HEK293 (cell line): ENCODE data around the gene TIMM44.
A peak's percentile ranks its signal among the peaks of the same experiment; 100 is the strongest.

Experiments used
- CTCF ChIA-PET: fragments of 350-600 bp; formaldehyde crosslinking; extraction: SDS; loops from one replicate; lab custom pipeline; 2021; ENCODE audit warnings: antibody characterized with exemption; lab: Yijun Ruan, JAX
- POLR2A ChIA-PET: fragments of 300-600 bp; formaldehyde crosslinking; extraction: SDS; loops from one replicate; lab custom pipeline; 2020; ENCODE audit warnings: antibody characterized with exemption, inconsistent platforms; lab: Yijun Ruan, JAX
- H3K27ac ChIP-seq: fragments of 200-500 bp; sonication (Bioruptor generic); 2 replicates; pipeline ENCODE4 v1.5.1; 2014; ENCODE audit warnings: low read depth, low read length, control low read depth, inconsistent platforms; ENCODE audit errors: extremely low read depth
- H3K36me3 ChIP-seq, 2 experiments: fragments of 200-500 bp in 1 of 2; sonication (Bioruptor generic) in 1 of 2; 1 replicate in 1 of 2; 2 replicates in 1 of 2; pipeline ENCODE4 v1.5.1; 2014 to 2017; ENCODE audit warnings: inconsistent platforms in 2 of 2, low read length in 2 of 2; ENCODE audit not compliant: control insufficient read depth in 2 of 2, insufficient read depth in 1 of 2
- H3K4me1 ChIP-seq: fragments of 200-500 bp; sonication (Bioruptor generic); 2 replicates; pipeline ENCODE4 v1.5.1; 2014; ENCODE audit warnings: mild to moderate bottlenecking, low read length, inconsistent platforms; ENCODE audit not compliant: control insufficient read depth, insufficient read depth
- H3K4me3 ChIP-seq: 2 replicates; pipeline ENCODE4 v1.5.1; 2011; ENCODE audit warnings: low read depth, mild to moderate bottlenecking, control low read depth, low read length, moderate library complexity
- H3K9me3 ChIP-seq: fragments of 200-500 bp; sonication (Bioruptor generic); 2 replicates; pipeline ENCODE4 v1.5.1; 2014; ENCODE audit warnings: low read depth, low read length, inconsistent platforms; ENCODE audit not compliant: control insufficient read depth, insufficient read depth
- EGR2 ChIP-seq: fragments of 450-650 bp; formaldehyde crosslinking; IDR thresholded peaks from 2 replicates; pipeline ENCODE4 v1.5.1; 2016; ENCODE audit warnings: low read depth, missing biosample characterization, missing genetic modification characterization
- HOXD13 ChIP-seq: sonication (generic); formaldehyde crosslinking; IDR thresholded peaks from 2 replicates; pipeline ENCODE4 v1.8.0; 2022; ENCODE audit warnings: missing genetic modification reagents, borderline replicate concordance
- MYNN ChIP-seq: fragments of 450-650 bp; formaldehyde crosslinking; IDR thresholded peaks from 2 replicates; pipeline ENCODE4 v1.5.1; 2016; ENCODE audit warnings: missing biosample characterization, missing genetic modification characterization, borderline replicate concordance
- ZBTB48 ChIP-seq: fragments of 450-650 bp; formaldehyde crosslinking; IDR thresholded peaks from 2 replicates; pipeline ENCODE4 v1.5.1; 2016; ENCODE audit warnings: missing biosample characterization, missing genetic modification characterization
- ZFHX2 ChIP-seq: fragments of 450-650 bp; formaldehyde crosslinking; conservative IDR thresholded peaks from 2 replicates; pipeline ENCODE4 v1.5.1; 2016; ENCODE audit warnings: missing biosample characterization, missing genetic modification characterization
- ZNF146 ChIP-seq: fragments of 450-650 bp; formaldehyde crosslinking; IDR thresholded peaks from 2 replicates; pipeline ENCODE4 v1.5.1; 2016; ENCODE audit warnings: missing biosample characterization, missing genetic modification characterization
- ZNF174 ChIP-seq: fragments of 450-650 bp; formaldehyde crosslinking; IDR thresholded peaks from 2 replicates; pipeline ENCODE4 v1.5.0; 2017; ENCODE audit warnings: missing biosample characterization, mild to moderate bottlenecking, missing genetic modification characterization
- ZNF248 ChIP-seq: fragments of 450-650 bp; formaldehyde crosslinking; IDR thresholded peaks from 2 replicates; pipeline ENCODE4 v1.5.1; 2017; ENCODE audit warnings: missing biosample characterization, missing genetic modification characterization
- ZNF311 ChIP-seq: fragments of 450-650 bp; formaldehyde crosslinking; IDR thresholded peaks from 2 replicates; pipeline ENCODE4 v1.5.1; 2017; ENCODE audit warnings: missing biosample characterization, missing genetic modification characterization, borderline replicate concordance
- ZNF362 ChIP-seq: fragments of 450-650 bp; formaldehyde crosslinking; IDR thresholded peaks from 2 replicates; pipeline ENCODE4 v1.5.1; 2016; ENCODE audit warnings: missing biosample characterization, missing genetic modification characterization
- ZNF394 ChIP-seq: fragments of 450-650 bp; formaldehyde crosslinking; IDR thresholded peaks from 2 replicates; pipeline ENCODE4 v1.5.1; 2016; ENCODE audit warnings: missing biosample characterization, missing genetic modification characterization, mild to moderate bottlenecking, moderate library complexity, borderline replicate concordance
- ZNF423 ChIP-seq: fragments of 450-650 bp; formaldehyde crosslinking; IDR thresholded peaks from 2 replicates; pipeline ENCODE4 v1.5.1; 2016; ENCODE audit warnings: missing biosample characterization, missing genetic modification characterization
- ZNF768 ChIP-seq: fragments of 450-650 bp; formaldehyde crosslinking; IDR thresholded peaks from 2 replicates; pipeline ENCODE4 v1.5.1; 2018; ENCODE audit warnings: missing biosample characterization, mild to moderate bottlenecking, missing genetic modification characterization
- TF ChIP-seq, protein P1 (sequence below): fragments of 450-650 bp; formaldehyde crosslinking; IDR thresholded peaks from 2 replicates; pipeline ENCODE4 v1.5.1; 2016; ENCODE audit warnings: missing biosample characterization, missing genetic modification characterization, borderline replicate concordance

TIMM44 gene

DNA sequence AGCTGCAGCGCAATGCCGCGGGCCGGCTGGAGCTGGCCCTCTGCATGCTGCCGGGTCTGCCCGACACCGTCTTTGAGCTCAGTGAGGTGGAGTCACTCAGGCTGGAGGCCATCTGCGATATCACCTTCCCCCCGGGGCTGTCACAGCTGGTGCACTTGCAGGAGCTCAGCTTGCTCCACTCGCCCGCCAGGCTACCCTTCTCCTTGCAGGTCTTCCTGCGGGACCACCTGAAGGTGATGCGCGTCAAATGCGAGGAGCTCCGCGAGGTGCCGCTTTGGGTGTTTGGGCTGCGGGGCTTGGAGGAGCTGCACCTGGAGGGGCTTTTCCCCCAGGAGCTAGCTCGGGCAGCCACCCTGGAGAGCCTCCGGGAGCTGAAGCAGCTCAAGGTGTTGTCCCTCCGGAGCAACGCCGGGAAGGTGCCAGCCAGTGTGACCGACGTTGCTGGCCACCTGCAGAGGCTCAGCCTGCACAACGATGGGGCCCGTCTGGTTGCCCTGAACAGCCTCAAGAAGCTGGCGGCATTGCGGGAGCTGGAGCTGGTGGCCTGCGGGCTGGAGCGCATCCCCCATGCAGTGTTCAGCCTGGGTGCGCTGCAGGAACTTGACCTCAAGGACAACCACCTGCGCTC lies 43.6 kb downstream of the TIMM44 start:
- Histone ChIP-seq H3K27ac (no peak overlapping the region), H3K9me3 (no peaks in the 10 kb centered on the region), H3K36me3 (peaks cover 3 to 34% of the 10 kb centered on the region in 2 experiments; a peak in 2 of 3 replicates), H3K4me1 (0 out of 2 replicates have a peak, but pooled peaks cover 2% of the 10 kb centered on the region), H3K4me3 (no peak overlapping the region)
- CTCF ChIA-PET, result interaction anchor here (0.5 to 3.1 kb wide), 7 partner anchors 8 to 265 kb away, joined by 3 to 21 read pairs (median 4); partner anchors contain the start of gene PRR36
- POLR2A ChIA-PET, result interaction anchor here (0.5 to 3.4 kb wide), 7 partner anchors 9 to 43 kb away, joined by 3 to 22 read pairs (median 5); partner anchors contain the start of genes LRRC8E, SNAPC2 and TIMM44
- TF ChIP-seq MYNN (tag by site-specific recombination) (no peak), ZBTB48 (tag by site-specific recombination) (no peak), ZNF394 (no peak)
- TF ChIP-seq, protein P1, sequence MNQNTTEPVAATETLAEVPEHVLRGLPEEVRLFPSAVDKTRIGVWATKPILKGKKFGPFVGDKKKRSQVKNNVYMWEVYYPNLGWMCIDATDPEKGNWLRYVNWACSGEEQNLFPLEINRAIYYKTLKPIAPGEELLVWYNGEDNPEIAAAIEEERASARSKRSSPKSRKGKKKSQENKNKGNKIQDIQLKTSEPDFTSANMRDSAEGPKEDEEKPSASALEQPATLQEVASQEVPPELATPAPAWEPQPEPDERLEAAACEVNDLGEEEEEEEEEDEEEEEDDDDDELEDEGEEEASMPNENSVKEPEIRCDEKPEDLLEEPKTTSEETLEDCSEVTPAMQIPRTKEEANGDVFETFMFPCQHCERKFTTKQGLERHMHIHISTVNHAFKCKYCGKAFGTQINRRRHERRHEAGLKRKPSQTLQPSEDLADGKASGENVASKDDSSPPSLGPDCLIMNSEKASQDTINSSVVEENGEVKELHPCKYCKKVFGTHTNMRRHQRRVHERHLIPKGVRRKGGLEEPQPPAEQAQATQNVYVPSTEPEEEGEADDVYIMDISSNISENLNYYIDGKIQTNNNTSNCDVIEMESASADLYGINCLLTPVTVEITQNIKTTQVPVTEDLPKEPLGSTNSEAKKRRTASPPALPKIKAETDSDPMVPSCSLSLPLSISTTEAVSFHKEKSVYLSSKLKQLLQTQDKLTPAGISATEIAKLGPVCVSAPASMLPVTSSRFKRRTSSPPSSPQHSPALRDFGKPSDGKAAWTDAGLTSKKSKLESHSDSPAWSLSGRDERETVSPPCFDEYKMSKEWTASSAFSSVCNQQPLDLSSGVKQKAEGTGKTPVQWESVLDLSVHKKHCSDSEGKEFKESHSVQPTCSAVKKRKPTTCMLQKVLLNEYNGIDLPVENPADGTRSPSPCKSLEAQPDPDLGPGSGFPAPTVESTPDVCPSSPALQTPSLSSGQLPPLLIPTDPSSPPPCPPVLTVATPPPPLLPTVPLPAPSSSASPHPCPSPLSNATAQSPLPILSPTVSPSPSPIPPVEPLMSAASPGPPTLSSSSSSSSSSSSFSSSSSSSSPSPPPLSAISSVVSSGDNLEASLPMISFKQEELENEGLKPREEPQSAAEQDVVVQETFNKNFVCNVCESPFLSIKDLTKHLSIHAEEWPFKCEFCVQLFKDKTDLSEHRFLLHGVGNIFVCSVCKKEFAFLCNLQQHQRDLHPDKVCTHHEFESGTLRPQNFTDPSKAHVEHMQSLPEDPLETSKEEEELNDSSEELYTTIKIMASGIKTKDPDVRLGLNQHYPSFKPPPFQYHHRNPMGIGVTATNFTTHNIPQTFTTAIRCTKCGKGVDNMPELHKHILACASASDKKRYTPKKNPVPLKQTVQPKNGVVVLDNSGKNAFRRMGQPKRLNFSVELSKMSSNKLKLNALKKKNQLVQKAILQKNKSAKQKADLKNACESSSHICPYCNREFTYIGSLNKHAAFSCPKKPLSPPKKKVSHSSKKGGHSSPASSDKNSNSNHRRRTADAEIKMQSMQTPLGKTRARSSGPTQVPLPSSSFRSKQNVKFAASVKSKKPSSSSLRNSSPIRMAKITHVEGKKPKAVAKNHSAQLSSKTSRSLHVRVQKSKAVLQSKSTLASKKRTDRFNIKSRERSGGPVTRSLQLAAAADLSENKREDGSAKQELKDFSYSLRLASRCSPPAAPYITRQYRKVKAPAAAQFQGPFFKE (tag by site-specific recombination), result no peak

- no peak for TF ChIP-seq ZNF423 (tag by site-specific recombination)
- no peak for TF ChIP-seq ZNF362 (tag by site-specific recombination)
- no peak for TF ChIP-seq EGR2
- TF ChIP-seq ZNF768 (tag by site-specific recombination), result no peak
- no peak for TF ChIP-seq ZNF146 (tag by site-specific recombination)
- TF ChIP-seq ZNF174, result no peak
- no peak for TF ChIP-seq ZNF248 (tag by site-specific recombination)
- TF ChIP-seq ZNF311 (tag by site-specific recombination), result no peak
Measured at GRCh38 chr19:7898967-7899366, 44.5 kb downstream of the TIMM44 start.

DNA sequence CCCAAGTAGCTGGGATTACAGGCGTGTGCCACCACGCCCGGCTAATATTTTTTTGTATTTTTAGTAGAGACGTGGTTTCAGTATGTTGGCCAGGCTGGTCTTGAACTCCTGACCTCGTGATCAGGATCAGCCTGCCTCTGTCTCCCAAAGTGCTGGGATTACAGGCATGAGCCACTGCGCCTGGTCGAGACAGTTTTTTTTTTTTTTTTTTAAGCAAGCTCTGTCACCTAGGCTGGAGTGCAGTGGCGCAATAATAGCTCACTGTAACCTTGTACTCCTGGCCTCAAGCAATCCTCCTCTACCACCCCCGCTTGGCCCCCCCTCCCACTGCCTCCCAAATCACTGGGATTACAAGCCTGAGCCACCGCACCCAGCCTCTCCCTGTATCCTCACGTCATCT lies 46.2 kb downstream of the TIMM44 start:
- CTCF ChIA-PET, result interaction anchor here (0.6 kb wide), 2 partner anchors 45 to 73 kb away, joined by 3 to 4 read pairs; no protein-coding TSS in a partner anchor
- no peak overlapping the region for H3K4me3 ChIP-seq
- POLR2A ChIA-PET, result interaction anchor here (0.7 to 1.9 kb wide), 3 partner anchors 9 to 23 kb away, joined by 3 to 8 read pairs (median 5); partner anchors contain the start of genes LRRC8E and SNAPC2
- H3K9me3 ChIP-seq, result no peaks in the 10 kb centered on the region
- peaks cover 3 to 34% of the 10 kb centered on the region in 2 experiments; a peak in 2 of 3 replicates for H3K36me3 ChIP-seq
- no peak overlapping the region for H3K27ac ChIP-seq
- TF ChIP-seq HOXD13 (CRISPR knock-in tag) (no peak), ZFHX2 (tag by site-specific recombination) (0 out of 2 replicates have a peak, but pooled peaks have one; percentile 6), EGR2 (peak; percentile 47; the same call in 1 of the 2 replicates)
- TF ChIP-seq, all 188 proteins: peak for 2
- H3K4me1 ChIP-seq, result no peaks in the 10 kb centered on the region

More at GRCh38 chr19:7898967-7899366, 44.5 kb downstream of the TIMM44 start:
- H3K4me3 ChIP-seq, result no peak overlapping the region
- H3K27ac ChIP-seq, result no peak overlapping the region
- H3K36me3 ChIP-seq, result peaks cover 3 to 34% of the 10 kb centered on the region in 2 experiments; a peak in 2 of 3 replicates
- no peaks in the 10 kb centered on the region for H3K9me3 ChIP-seq
- H3K4me1 ChIP-seq, result no peaks in the 10 kb centered on the region
- CTCF ChIA-PET, result interaction anchor here (0.7 to 2.1 kb wide), 4 partner anchors 11 to 30 kb away, joined by 3 to 6 read pairs (median 4); partner anchors contain the start of gene PRR36
- POLR2A ChIA-PET, result interaction anchor here (0.9 to 1.9 kb wide), 3 partner anchors 10 to 21 kb away, joined by 3 to 8 read pairs (median 5); partner anchors contain the start of genes LRRC8E and SNAPC2
